ENCODE results near the gene HSF2. TPM values are rescaled to one million over a fixed set of nuclear protein-coding genes. Genes with fewer than 3 reads are reported as not detected.

HSF2 gene
- total and polyA plus RNA-seq, 2 of the 13 experiments (the other 11 are each of a cell fraction or from before 2014, with no cell fraction given), result 24.8 to 26.4 TPM

DNA sequence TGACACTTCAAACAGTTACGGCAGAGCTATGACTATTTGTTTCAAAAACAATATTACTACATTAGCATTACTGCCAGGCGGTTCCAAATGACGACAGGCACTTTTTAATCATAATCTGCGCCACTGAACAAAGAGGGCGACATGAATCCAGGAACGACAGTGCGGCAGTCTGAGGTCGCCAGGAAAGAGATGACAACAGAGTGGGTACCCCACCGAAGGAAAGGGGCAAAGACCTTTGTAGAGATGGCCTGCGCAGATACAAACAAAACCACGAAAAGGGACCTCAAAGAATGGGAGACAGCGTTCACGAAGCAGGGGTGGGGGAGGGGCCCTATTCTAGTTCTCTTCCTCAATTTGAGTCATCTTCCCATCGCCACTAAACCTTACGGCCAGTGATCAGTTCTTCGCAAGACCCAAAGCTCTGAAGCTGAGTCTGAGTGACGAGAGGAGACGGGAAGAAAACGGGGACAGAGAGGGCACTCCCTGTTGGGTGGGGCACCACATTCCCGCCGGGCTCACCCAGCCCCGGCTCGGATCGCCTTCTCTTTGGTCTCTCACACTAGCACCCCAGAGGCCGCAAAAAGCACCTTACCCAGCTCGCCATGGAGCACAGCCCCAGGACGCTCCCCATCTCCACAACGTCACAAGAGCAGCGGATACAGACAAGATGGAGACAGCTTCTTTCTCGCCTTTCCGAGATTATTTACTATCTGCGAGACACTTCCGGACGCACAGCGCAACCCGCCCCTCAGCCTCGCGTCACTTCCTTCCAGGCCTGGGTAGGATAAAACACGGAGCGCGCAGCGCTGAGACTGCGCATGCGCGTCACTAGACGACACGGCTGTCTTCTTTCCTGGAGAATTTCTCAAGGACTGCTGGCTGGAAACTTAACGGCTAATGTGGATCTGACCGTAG lies 71.9 kb downstream of the HSF2 start, which contains the start of gene SERINC1 (continued):
- TF ChIP-seq, protein P1, sequence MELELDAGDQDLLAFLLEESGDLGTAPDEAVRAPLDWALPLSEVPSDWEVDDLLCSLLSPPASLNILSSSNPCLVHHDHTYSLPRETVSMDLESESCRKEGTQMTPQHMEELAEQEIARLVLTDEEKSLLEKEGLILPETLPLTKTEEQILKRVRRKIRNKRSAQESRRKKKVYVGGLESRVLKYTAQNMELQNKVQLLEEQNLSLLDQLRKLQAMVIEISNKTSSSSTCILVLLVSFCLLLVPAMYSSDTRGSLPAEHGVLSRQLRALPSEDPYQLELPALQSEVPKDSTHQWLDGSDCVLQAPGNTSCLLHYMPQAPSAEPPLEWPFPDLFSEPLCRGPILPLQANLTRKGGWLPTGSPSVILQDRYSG (CRISPR knock-in tag; IDR thresholded peaks at IDR 0.05), result peak; percentile 74; the same call in 1 of the 2 replicates
- TF ChIP-seq ZNF7 (CRISPR knock-in tag; IDR thresholded peaks at IDR 0.05), result no peak
- TF ChIP-seq REPIN1 (CRISPR knock-in tag; IDR thresholded peaks at IDR 0.05; ENCODE audit: borderline replicate concordance, low read depth), result no peak
- TF ChIP-seq MLLT10 (CRISPR knock-in tag; IDR thresholded peaks at IDR 0.05), result no peak
- TF ChIP-seq SP5 (CRISPR knock-in tag; IDR thresholded peaks at IDR 0.05; ENCODE audit: borderline replicate concordance, low read depth), result peak; percentile 27; the same call in 1 of the 2 replicates
- peak; percentile 68 for TF ChIP-seq BRCA1 (CRISPR knock-in tag; IDR thresholded peaks at IDR 0.05)
- TF ChIP-seq, protein P2, sequence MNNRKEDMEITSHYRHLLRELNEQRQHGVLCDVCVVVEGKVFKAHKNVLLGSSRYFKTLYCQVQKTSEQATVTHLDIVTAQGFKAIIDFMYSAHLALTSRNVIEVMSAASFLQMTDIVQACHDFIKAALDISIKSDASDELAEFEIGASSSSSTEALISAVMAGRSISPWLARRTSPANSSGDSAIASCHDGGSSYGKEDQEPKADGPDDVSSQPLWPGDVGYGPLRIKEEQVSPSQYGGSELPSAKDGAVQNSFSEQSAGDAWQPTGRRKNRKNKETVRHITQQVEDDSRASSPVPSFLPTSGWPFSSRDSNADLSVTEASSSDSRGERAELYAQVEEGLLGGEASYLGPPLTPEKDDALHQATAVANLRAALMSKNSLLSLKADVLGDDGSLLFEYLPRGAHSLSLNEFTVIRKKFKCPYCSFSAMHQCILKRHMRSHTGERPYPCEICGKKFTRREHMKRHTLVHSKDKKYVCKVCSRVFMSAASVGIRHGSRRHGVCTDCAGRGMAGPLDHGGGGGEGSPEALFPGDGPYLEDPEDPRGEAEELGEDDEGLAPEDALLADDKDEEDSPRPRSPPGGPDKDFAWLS (CRISPR knock-in tag; IDR thresholded peaks at IDR 0.05; ENCODE audit: borderline replicate concordance), result no peak
- TF ChIP-seq CC2D1A (CRISPR knock-in tag; IDR thresholded peaks at IDR 0.05), result 0 out of 2 replicates have a peak, but pooled peaks have one; percentile 50
- TF ChIP-seq BCL6 (CRISPR knock-in tag; IDR thresholded peaks at IDR 0.05), result no peak; the same call in 1 of the 2 replicates
- TF ChIP-seq ETV5 (CRISPR knock-in tag; IDR thresholded peaks at IDR 0.05; ENCODE audit: borderline replicate concordance), result peak; percentile 85
- TF ChIP-seq NFIC (IDR thresholded peaks at IDR 0.05; ENCODE audit: low read length), result peak; percentile 14
- no peak; the same call in none of the 2 replicates for TF ChIP-seq PITX1 (CRISPR knock-in tag; IDR thresholded peaks at IDR 0.05)
- TF ChIP-seq ZKSCAN8 (CRISPR knock-in tag; IDR thresholded peaks at IDR 0.05; ENCODE audit: borderline replicate concordance), result peak; percentile 43; the same call in 1 of the 2 replicates
- peak; percentile 81 for TF ChIP-seq KDM2A (CRISPR knock-in tag; IDR thresholded peaks at IDR 0.05; ENCODE audit: borderline replicate concordance, low read depth)
- TF ChIP-seq ZNF563 (CRISPR knock-in tag; IDR thresholded peaks at IDR 0.05), result peak; percentile 22; the same call in 1 of the 2 replicates
- TF ChIP-seq ZNF207 (IDR thresholded peaks at IDR 0.05; ENCODE audit: borderline replicate concordance), result no peak
- TF ChIP-seq KLF6 (CRISPR knock-in tag; IDR thresholded peaks at IDR 0.05), result peak; percentile 91
- peak; percentile 7; the same call in 1 of the 2 replicates for TF ChIP-seq CHD2 (IDR thresholded peaks at IDR 0.05; ENCODE audit: low read depth, low read length)
- TF ChIP-seq, protein P3, sequence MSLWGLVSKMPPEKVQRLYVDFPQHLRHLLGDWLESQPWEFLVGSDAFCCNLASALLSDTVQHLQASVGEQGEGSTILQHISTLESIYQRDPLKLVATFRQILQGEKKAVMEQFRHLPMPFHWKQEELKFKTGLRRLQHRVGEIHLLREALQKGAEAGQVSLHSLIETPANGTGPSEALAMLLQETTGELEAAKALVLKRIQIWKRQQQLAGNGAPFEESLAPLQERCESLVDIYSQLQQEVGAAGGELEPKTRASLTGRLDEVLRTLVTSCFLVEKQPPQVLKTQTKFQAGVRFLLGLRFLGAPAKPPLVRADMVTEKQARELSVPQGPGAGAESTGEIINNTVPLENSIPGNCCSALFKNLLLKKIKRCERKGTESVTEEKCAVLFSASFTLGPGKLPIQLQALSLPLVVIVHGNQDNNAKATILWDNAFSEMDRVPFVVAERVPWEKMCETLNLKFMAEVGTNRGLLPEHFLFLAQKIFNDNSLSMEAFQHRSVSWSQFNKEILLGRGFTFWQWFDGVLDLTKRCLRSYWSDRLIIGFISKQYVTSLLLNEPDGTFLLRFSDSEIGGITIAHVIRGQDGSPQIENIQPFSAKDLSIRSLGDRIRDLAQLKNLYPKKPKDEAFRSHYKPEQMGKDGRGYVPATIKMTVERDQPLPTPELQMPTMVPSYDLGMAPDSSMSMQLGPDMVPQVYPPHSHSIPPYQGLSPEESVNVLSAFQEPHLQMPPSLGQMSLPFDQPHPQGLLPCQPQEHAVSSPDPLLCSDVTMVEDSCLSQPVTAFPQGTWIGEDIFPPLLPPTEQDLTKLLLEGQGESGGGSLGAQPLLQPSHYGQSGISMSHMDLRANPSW (CRISPR knock-in tag; IDR thresholded peaks at IDR 0.05; ENCODE audit: borderline replicate concordance), result peak; percentile 68; the same call in 1 of the 2 replicates
- no peak for TF ChIP-seq ZNF577 (CRISPR knock-in tag; IDR thresholded peaks at IDR 0.05; ENCODE audit: borderline replicate concordance, low read depth)
- no peak for TF ChIP-seq KLF11 (CRISPR knock-in tag; IDR thresholded peaks at IDR 0.05)
- TF ChIP-seq IKZF1 (IDR thresholded peaks at IDR 0.05), result no peak
- no peak for TF ChIP-seq ZNF672 (CRISPR knock-in tag; IDR thresholded peaks at IDR 0.05)
- TF ChIP-seq ZNF530 (CRISPR knock-in tag; IDR thresholded peaks at IDR 0.05; ENCODE audit: low read depth), result no peak
- TF ChIP-seq ZNF782 (CRISPR knock-in tag; IDR thresholded peaks at IDR 0.05; ENCODE audit: borderline replicate concordance), result peak; percentile 64; the same call in 1 of the 2 replicates
